HEK293T (cell line): ENCODE data around the gene ZNF350.
A peak's percentile ranks its signal among the peaks of the same experiment; 100 is the strongest.

Experiments used
- CTCF ChIA-PET: fragments of 350-600 bp; formaldehyde crosslinking; extraction: SDS; loops from one replicate; lab custom pipeline; 2021; ENCODE audit warnings: antibody characterized with exemption, inconsistent platforms; lab: Yijun Ruan, JAX
- POLR2A ChIA-PET: fragments of 350-600 bp; formaldehyde crosslinking; extraction: SDS; loops from one replicate; lab custom pipeline; 2020; ENCODE audit warnings: antibody characterized with exemption, inconsistent platforms; lab: Yijun Ruan, JAX
- DNase-seq: peaks from one replicate; pipeline ENCODE4 v3.0.0; 2012; ENCODE audit warnings: mixed read lengths; ENCODE audit errors: extremely low spot score
- ARNT ChIP-seq: fragments of 450-650 bp; IDR thresholded peaks from 2 replicates; pipeline ENCODE4 v1.6.1; 2017; ENCODE audit warnings: mild to moderate bottlenecking
- BHLHE40 ChIP-seq: fragments of 450-650 bp; IDR thresholded peaks from 2 replicates; pipeline ENCODE4 v1.6.1; 2016; ENCODE audit warnings: mild to moderate bottlenecking, moderate library complexity, borderline replicate concordance
- CTBP1 ChIP-seq: fragments of 450-650 bp; IDR thresholded peaks from 2 replicates; pipeline ENCODE4 v1.6.1; 2016; ENCODE audit warnings: borderline replicate concordance
- ELF4 ChIP-seq: fragments of 450-650 bp; IDR thresholded peaks from 2 replicates; pipeline ENCODE4 v1.6.1; 2017; ENCODE audit warnings: antibody characterized with exemption
- FOXA1 ChIP-seq: fragments of 450-650 bp; IDR thresholded peaks from 2 replicates; pipeline ENCODE4 v1.6.1; 2016; ENCODE audit warnings: mild to moderate bottlenecking
- FOXK2 ChIP-seq: fragments of 450-650 bp; IDR thresholded peaks from 2 replicates; pipeline ENCODE4 v1.6.1; 2016; ENCODE audit warnings: mild to moderate bottlenecking
- FOXM1 ChIP-seq: fragments of 450-650 bp; IDR thresholded peaks from 2 replicates; pipeline ENCODE4 v1.6.1; 2017; ENCODE audit warnings: mild to moderate bottlenecking, borderline replicate concordance
- HDGF ChIP-seq: fragments of 450-650 bp; IDR thresholded peaks from 2 replicates; pipeline ENCODE4 v1.6.1; 2017; ENCODE audit warnings: antibody characterized with exemption, borderline replicate concordance
- L3MBTL2 ChIP-seq: fragments of 450-650 bp; conservative IDR thresholded peaks from 2 replicates; pipeline ENCODE4 v1.6.1; 2016; ENCODE audit warnings: mild to moderate bottlenecking
- LEF1 ChIP-seq: fragments of 450-650 bp; IDR thresholded peaks from 2 replicates; pipeline ENCODE4 v1.6.1; 2017; ENCODE audit warnings: mild to moderate bottlenecking, borderline replicate concordance
- NFRKB ChIP-seq: fragments of 450-650 bp; IDR thresholded peaks from 2 replicates; pipeline ENCODE4 v1.6.1; 2016; ENCODE audit warnings: mild to moderate bottlenecking, moderate library complexity
- PKNOX1 ChIP-seq: fragments of 450-650 bp; IDR thresholded peaks from 2 replicates; pipeline ENCODE4 v1.6.1; 2016
- SP1 ChIP-seq: fragments of 450-650 bp; IDR thresholded peaks from 2 replicates; pipeline ENCODE4 v1.6.1; 2017
- SUZ12 ChIP-seq: fragments of 450-650 bp; IDR thresholded peaks from 2 replicates; pipeline ENCODE4 v1.6.1; 2016; ENCODE audit warnings: mild to moderate bottlenecking
- TARDBP ChIP-seq: fragments of 450-650 bp; IDR thresholded peaks from 2 replicates; pipeline ENCODE4 v1.6.1; 2016
- ZNF384 ChIP-seq: fragments of 450-650 bp; IDR thresholded peaks from 2 replicates; pipeline ENCODE4 v1.6.1; 2016

The ZNF350 gene

GRCh38 chr19:51926784-51927741 lies 59.6 kb downstream of the ZNF350 start, which contains the start of gene ZNF613:
Gene ZNF613 (plus strand): TSS chr19:51927472. CDS start chr19:51936221, 8,749 bp downstream.
- TF ChIP-seq FOXA1 (no peak), BHLHE40 (no peak), FOXM1 (no peak), NFRKB (no peak), CTBP1 (no peak), HDGF (no peak), SP1 (no peak), ZNF384 (peak; percentile 91), TARDBP (no peak), L3MBTL2 (peak; percentile 96), FOXK2 (no peak), SUZ12 (no peak), LEF1 (no peak), PKNOX1 (peak; percentile 97), ARNT (no peak), ELF4 (no peak)
- DNase-seq, result peak; percentile 82
- POLR2A ChIA-PET, result no interaction called here
- CTCF ChIA-PET, result no interaction called here

- no peak for TF ChIP-seq HDGF
- TF ChIP-seq LEF1, result no peak
- no peak for TF ChIP-seq ZNF384
- TF ChIP-seq ARNT, result no peak
- no peak for TF ChIP-seq SP1
- TF ChIP-seq PKNOX1, result no peak
- no peak for TF ChIP-seq L3MBTL2
- TF ChIP-seq ELF4, result no peak
- TF ChIP-seq FOXM1, result no peak
- no peak for TF ChIP-seq TARDBP
- TF ChIP-seq FOXA1, result no peak
- no peak for TF ChIP-seq NFRKB
- ChIA-PET CTCF (no interaction called here), POLR2A (no interaction called here)
- no peak for DNase-seq
These were observed 60.2 kb downstream of the ZNF350 start for GRCh38 chr19:51926426-51926783.

GRCh38 chr19:51921949-51922348 lies 64.7 kb downstream of the ZNF350 start:
- CTCF ChIA-PET, result no interaction called here
- POLR2A ChIA-PET, result no interaction called here
- DNase-seq, result no peak
- TF ChIP-seq BHLHE40 (no peak), ZNF384 (no peak), ARNT (no peak), ELF4 (no peak), CTBP1 (no peak), LEF1 (no peak), FOXM1 (no peak), FOXK2 (no peak)

GRCh38 chr19:51919606-51920005 lies 67.0 kb downstream of the ZNF350 start:
- TF ChIP-seq BHLHE40 (no peak), ARNT (no peak), FOXM1 (no peak), CTBP1 (no peak), ELF4 (no peak), FOXA1 (no peak), L3MBTL2 (no peak), HDGF (no peak), ZNF384 (no peak), TARDBP (no peak), PKNOX1 (no peak)
- no peak for DNase-seq
- ChIA-PET CTCF (no interaction called here), POLR2A (no interaction called here)

- no peak for TF ChIP-seq ARNT
- TF ChIP-seq ELF4, result no peak
- no peak for TF ChIP-seq ZNF384
- TF ChIP-seq LEF1, result no peak
- TF ChIP-seq L3MBTL2, result no peak
- no peak for TF ChIP-seq NFRKB
- no peak for TF ChIP-seq PKNOX1
- no peak for TF ChIP-seq HDGF
- no peak for TF ChIP-seq FOXA1
- TF ChIP-seq CTBP1, result no peak
- no peak for TF ChIP-seq SP1
- no peak for TF ChIP-seq BHLHE40
- no peak for TF ChIP-seq SUZ12
- no peak for TF ChIP-seq TARDBP
- no peak for TF ChIP-seq FOXM1
- TF ChIP-seq FOXK2, result no peak
- POLR2A ChIA-PET, result no interaction called here
- CTCF ChIA-PET, result no interaction called here
- no peak for DNase-seq
These were observed 70.5 kb downstream of the ZNF350 start for GRCh38 chr19:51916167-51916566.
